Measurements from ENCODE around the gene GLIS1. TPM values are rescaled to one million over a fixed set of nuclear protein-coding genes. Genes with fewer than 3 reads are reported as not detected.

GLIS1 gene
- total RNA-seq, 1 experiment from 2014 or later, result 0.28 TPM

- Histone ChIP-seq H4K5ac (ENCODE audit: insufficient read length, low read depth, low read length) (no peak overlapping the region), H2BK5ac (ENCODE audit: insufficient read length, low read length) (no peak overlapping the region), H2BK20ac (ENCODE audit: low read depth, low read length, poor library complexity, severe bottlenecking) (no peak overlapping the region), H3K4me1 (ENCODE audit: insufficient read depth, low read length) (no peaks in the 10 kb centered on the region; the same call in 1 of the 2 replicates), H3K56ac (ENCODE audit: insufficient read length, low read depth, low read length) (no peak overlapping the region), H3K27ac (ENCODE audit: insufficient read length, low read depth, low read length) (no peak overlapping the region), H3K14ac (ENCODE audit: insufficient read depth, low read length) (no peak overlapping the region), H3K23me2 (ENCODE audit: insufficient read length, low read depth, low read length, poor library complexity, severe bottlenecking) (no peaks in the 10 kb centered on the region), H3K9me3 (ENCODE audit: control insufficient read depth, low read depth, low read length) (no peaks in the 10 kb centered on the region), H2BK15ac (ENCODE audit: low read depth, low read length) (no peak overlapping the region), H3K4ac (ENCODE audit: low read depth, low read length) (no peak overlapping the region), H3K18ac (ENCODE audit: insufficient read length, low read depth, low read length) (no peak overlapping the region), H2BK120ac (ENCODE audit: low read depth, low read length, poor library complexity, severe bottlenecking) (no peak overlapping the region), H3K9ac (ENCODE audit: extremely low read depth, insufficient read length, low read length) (no peak overlapping the region), H3K23ac (ENCODE audit: insufficient read length, low read depth, low read length) (no peak overlapping the region), H3K79me2 (ENCODE audit: insufficient read depth, low read length) (no peaks in the 10 kb centered on the region), H2AFZ (ENCODE audit: low read length) (no peak overlapping the region), H4K8ac (replicated peaks; ENCODE audit: insufficient read length, low read depth, low read length) (no peak overlapping the region), H3K27me3 (ENCODE audit: insufficient read depth, low read length) (no peaks in the 10 kb centered on the region), H3K4me2 (ENCODE audit: insufficient read depth, insufficient read length, low read length) (no peak overlapping the region), H4K20me1 (ENCODE audit: control insufficient read depth, insufficient read depth, insufficient read length) (no peaks in the 10 kb centered on the region), H2AK5ac (ENCODE audit: insufficient read length, low read length) (no peak overlapping the region), H3K79me1 (ENCODE audit: insufficient read depth, low read depth, low read length, poor library complexity, severe bottlenecking) (no peaks in the 10 kb centered on the region), H3T11ph (ENCODE audit: low read length) (no peak overlapping the region), H2BK12ac (ENCODE audit: insufficient read length, low read depth, low read length) (no peak overlapping the region), H4K91ac (ENCODE audit: insufficient read length, low read depth, low read length) (no peak overlapping the region)
- WGBS (ENCODE audit: extremely low coverage, insufficient read length, low lambda C conversion rate), result no CpG with 5 or more reads among the region's 2 CpGs
- DNase-seq, result no peak
- Mint-ChIP-seq H3K36me3 (ENCODE audit: insufficient read depth in 1 of 3, low read depth in 3 of 3) (no peaks in the 10 kb centered on the region), H3K4me3 (no peak overlapping the region), H3K27me3 (ENCODE audit: low read depth) (peaks cover 11% of the 10 kb centered on the region), H3K27ac (no peak overlapping the region), H3K9me3 (no peaks in the 10 kb centered on the region), H3K4me1 (peaks cover 0 to 3% of the 10 kb centered on the region in 2 experiments; a peak in 2 of 4 replicates)
- TF ChIP-seq, protein P1, sequence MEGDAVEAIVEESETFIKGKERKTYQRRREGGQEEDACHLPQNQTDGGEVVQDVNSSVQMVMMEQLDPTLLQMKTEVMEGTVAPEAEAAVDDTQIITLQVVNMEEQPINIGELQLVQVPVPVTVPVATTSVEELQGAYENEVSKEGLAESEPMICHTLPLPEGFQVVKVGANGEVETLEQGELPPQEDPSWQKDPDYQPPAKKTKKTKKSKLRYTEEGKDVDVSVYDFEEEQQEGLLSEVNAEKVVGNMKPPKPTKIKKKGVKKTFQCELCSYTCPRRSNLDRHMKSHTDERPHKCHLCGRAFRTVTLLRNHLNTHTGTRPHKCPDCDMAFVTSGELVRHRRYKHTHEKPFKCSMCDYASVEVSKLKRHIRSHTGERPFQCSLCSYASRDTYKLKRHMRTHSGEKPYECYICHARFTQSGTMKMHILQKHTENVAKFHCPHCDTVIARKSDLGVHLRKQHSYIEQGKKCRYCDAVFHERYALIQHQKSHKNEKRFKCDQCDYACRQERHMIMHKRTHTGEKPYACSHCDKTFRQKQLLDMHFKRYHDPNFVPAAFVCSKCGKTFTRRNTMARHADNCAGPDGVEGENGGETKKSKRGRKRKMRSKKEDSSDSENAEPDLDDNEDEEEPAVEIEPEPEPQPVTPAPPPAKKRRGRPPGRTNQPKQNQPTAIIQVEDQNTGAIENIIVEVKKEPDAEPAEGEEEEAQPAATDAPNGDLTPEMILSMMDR (conservative IDR thresholded peaks at IDR 0.05), result no peak
These were observed 19.5 kb downstream of the GLIS1 start for GRCh38 chr1:53719469-53719868.
